ENCODE data around the gene RASSF7. TPM values are rescaled to one million over a fixed set of nuclear protein-coding genes. Genes with fewer than 3 reads are reported as not detected.

RASSF7 gene
- total RNA-seq, 2 experiments from 2014 or later, result 32.7 to 32.8 TPM

- CTCF ChIA-PET, result interaction anchor here (0.9 to 1.0 kb wide), 2 partner anchors 11 to 18 kb away, joined by 3 read pairs; no protein-coding TSS in a partner anchor
- Mint-ChIP-seq H3K36me3 (ENCODE audit: low read depth) (no peaks in the 10 kb centered on the region), H3K4me3 (no peak overlapping the region), H3K27ac (no peak overlapping the region), H3K4me1 (peaks cover 16% of the 10 kb centered on the region), H3K9me3 (no peaks in the 10 kb centered on the region), H3K27me3 (peaks cover 15% of the 10 kb centered on the region)
- POLR2A ChIA-PET, result interaction anchor here (0.8 to 5.9 kb wide), 6 partner anchors 11 to 169 kb away, joined by 3 to 25 read pairs (median 5); partner anchors contain the start of genes HRAS, IRF7 and PHRF1
- DNase-seq, result no peak
Observed at GRCh38 chr11:557328-558132, 3.2 kb upstream of the RASSF7 start.

- DNase-seq, result no peak
- Mint-ChIP-seq H3K9me3 (no peaks in the 10 kb centered on the region), H3K27me3 (peaks cover 15% of the 10 kb centered on the region), H3K4me1 (peaks cover 16% of the 10 kb centered on the region), H3K27ac (no peak overlapping the region), H3K4me3 (no peak overlapping the region), H3K36me3 (ENCODE audit: low read depth) (peaks cover 2% of the 10 kb centered on the region)
- POLR2A ChIA-PET, result interaction anchor here (2.1 kb wide), 1 partner anchor 57 kb away, joined by 6 read pairs; the partner anchor contains the start of gene IRF7
- CTCF ChIA-PET, result no interaction called here
Observed at GRCh38 chr11:558503-558902, 2.3 kb upstream of the RASSF7 start.

- Mint-ChIP-seq H3K4me3 (no peak overlapping the region), H3K4me1 (peaks cover 18% of the 10 kb centered on the region), H3K9me3 (no peaks in the 10 kb centered on the region), H3K36me3 (ENCODE audit: low read depth) (peaks cover 5% of the 10 kb centered on the region), H3K27me3 (peaks cover 15% of the 10 kb centered on the region), H3K27ac (no peak overlapping the region)
- POLR2A ChIA-PET, result interaction anchor here (0.9 to 2.1 kb wide), 7 partner anchors 9 to 163 kb away, joined by 3 to 14 read pairs (median 6); partner anchors contain the start of genes HRAS, IRF7, LRRC56 and PHRF1
- DNase-seq, result no peak
- CTCF ChIA-PET, result interaction anchor here (1.0 to 1.5 kb wide), 2 partner anchors 10 to 167 kb away, joined by 3 to 5 read pairs; no protein-coding TSS in a partner anchor
Observed at GRCh38 chr11:559020-559620, 1.6 kb upstream of the RASSF7 start.

GRCh38 chr11:559712-560304, 962 bp upstream of the RASSF7 start:
- Mint-ChIP-seq H3K9me3 (no peaks in the 10 kb centered on the region), H3K4me3 (peak overlapping the region; percentile 63), H3K27me3 (peaks cover 15% of the 10 kb centered on the region), H3K36me3 (ENCODE audit: low read depth) (peaks cover 10% of the 10 kb centered on the region), H3K4me1 (peaks cover 20% of the 10 kb centered on the region), H3K27ac (peak overlapping the region; percentile 48)
- CTCF ChIA-PET, result interaction anchor here (1.0 to 1.5 kb wide), 3 partner anchors 9 to 166 kb away, joined by 3 to 5 read pairs (median 3); no protein-coding TSS in a partner anchor
- POLR2A ChIA-PET, result interaction anchor here (0.9 to 2.1 kb wide), 8 partner anchors 9 to 162 kb away, joined by 3 to 14 read pairs (median 6); partner anchors contain the start of genes HRAS, IRF7, LRRC56 and PHRF1
- no peak for DNase-seq

- CTCF ChIA-PET, result interaction anchor here (0.8 kb wide), 1 partner anchor 197 kb away, joined by 5 read pairs; no protein-coding TSS in a partner anchor
- peak overlapping the region; percentile 94 for H3K4me3 Mint-ChIP-seq
- peaks cover 10% of the 10 kb centered on the region for H3K36me3 Mint-ChIP-seq (ENCODE audit: low read depth)
- DNase-seq, result peak; percentile 41
- H3K27me3 Mint-ChIP-seq, result peaks cover 12% of the 10 kb centered on the region
- peak overlapping the region; percentile 71 for H3K27ac Mint-ChIP-seq
- peaks cover 18% of the 10 kb centered on the region for H3K4me1 Mint-ChIP-seq
- no peaks in the 10 kb centered on the region for H3K9me3 Mint-ChIP-seq
- POLR2A ChIA-PET, result interaction anchor here (1.0 to 1.8 kb wide), 5 partner anchors 14 to 55 kb away, joined by 5 to 8 read pairs (median 5); partner anchors contain the start of genes IRF7, LRRC56, PHRF1 and RNH1
Observed at GRCh38 chr11:561148-562003, 606 bp downstream of the RASSF7 start.

- Mint-ChIP-seq H3K27me3 (peaks cover 7% of the 10 kb centered on the region), H3K4me1 (peaks cover 19% of the 10 kb centered on the region), H3K4me3 (peak overlapping the region; percentile 94), H3K36me3 (ENCODE audit: low read depth) (peaks cover 10% of the 10 kb centered on the region), H3K9me3 (no peaks in the 10 kb centered on the region), H3K27ac (no peak overlapping the region)
- ChIA-PET POLR2A (interaction anchor here (1.0 to 1.8 kb wide), 5 partner anchors 14 to 56 kb away, joined by 5 to 8 read pairs (median 5); partner anchors contain the start of genes IRF7, LRRC56, PHRF1 and RNH1), CTCF (interaction anchor here (0.8 kb wide), 1 partner anchor 198 kb away, joined by 5 read pairs; no protein-coding TSS in a partner anchor)
- DNase-seq, result no peak
Observed at GRCh38 chr11:562046-562645, 1.4 kb downstream of the RASSF7 start.

GRCh38 chr11:563066-563811, 2.5 kb downstream of the RASSF7 start:
- Mint-ChIP-seq H3K9me3 (no peaks in the 10 kb centered on the region), H3K27ac (no peak overlapping the region), H3K27me3 (peaks cover 3% of the 10 kb centered on the region), H3K4me1 (peaks cover 23% of the 10 kb centered on the region), H3K4me3 (no peak overlapping the region), H3K36me3 (ENCODE audit: low read depth) (peaks cover 13% of the 10 kb centered on the region)
- ChIA-PET CTCF (interaction anchor here (3.1 kb wide), 1 partner anchor 8 kb away, joined by 17 read pairs; no protein-coding TSS in a partner anchor), POLR2A (interaction anchor here (1.2 kb wide), 1 partner anchor 9 kb away, joined by 3 read pairs; no protein-coding TSS in a partner anchor)
- no peak for DNase-seq

- Mint-ChIP-seq H3K4me3 (no peak overlapping the region), H3K27ac (no peak overlapping the region), H3K27me3 (peaks cover 3% of the 10 kb centered on the region), H3K36me3 (ENCODE audit: low read depth) (peaks cover 13% of the 10 kb centered on the region), H3K4me1 (peaks cover 23% of the 10 kb centered on the region), H3K9me3 (no peaks in the 10 kb centered on the region)
- POLR2A ChIA-PET, result interaction anchor here (0.8 to 1.2 kb wide), 2 partner anchors 9 to 12 kb away, joined by 3 read pairs; partner anchors contain the start of gene PHRF1
- DNase-seq, result no peak
- CTCF ChIA-PET, result interaction anchor here (3.1 kb wide), 1 partner anchor 9 kb away, joined by 17 read pairs; no protein-coding TSS in a partner anchor
Observed at GRCh38 chr11:563812-564578, 3.2 kb downstream of the RASSF7 start.

GRCh38 chr11:565921-566509, 5.2 kb downstream of the RASSF7 start:
- Mint-ChIP-seq H3K4me1 (peaks cover 21% of the 10 kb centered on the region), H3K27ac (no peak overlapping the region), H3K36me3 (ENCODE audit: low read depth) (peaks cover 13% of the 10 kb centered on the region), H3K9me3 (no peaks in the 10 kb centered on the region), H3K4me3 (peak overlapping the region; percentile 81), H3K27me3 (no peaks in the 10 kb centered on the region)
- ChIA-PET CTCF (interaction anchor here (3.1 kb wide), 1 partner anchor 11 kb away, joined by 17 read pairs; no protein-coding TSS in a partner anchor), POLR2A (interaction anchor here (1.6 to 1.8 kb wide), 2 partner anchors 11 to 22 kb away, joined by 4 to 12 read pairs; partner anchors contain the start of gene PHRF1)
- DNase-seq, result no peak

GRCh38 chr11:567011-567628, 6.3 kb downstream of the RASSF7 start:
- Mint-ChIP-seq H3K4me1 (peaks cover 15% of the 10 kb centered on the region), H3K9me3 (no peaks in the 10 kb centered on the region), H3K4me3 (peak overlapping the region; percentile 81), H3K27ac (no peak overlapping the region), H3K36me3 (ENCODE audit: low read depth) (peaks cover 13% of the 10 kb centered on the region), H3K27me3 (no peaks in the 10 kb centered on the region)
- DNase-seq, result no peak
- ChIA-PET POLR2A (interaction anchor here (1.8 to 3.3 kb wide), 4 partner anchors 10 to 49 kb away, joined by 4 to 25 read pairs (median 13); partner anchors contain the start of genes IRF7 and PHRF1), CTCF (no interaction called here)

Data from activated CD4-positive, alpha-beta memory T cell treated with anti-CD3 and anti-CD28 coated beads, Interleukin-2, amount 10 ng/mL, durations not matched to agents 7 days and 5 days (primary cell).